Breast epithelium (tissue), 3 donors: ENCODE measurements around the gene MAPKAP1.

Experiments
- CTCF ChIP-seq, 3 donors: fragments of 450-650 bp; IDR thresholded peaks; one replicate each; pipeline ENCODE4 v1.5.1; 2016 to 2017; ENCODE audit warnings: antibody characterized with exemption in 3 of 3, mild to moderate bottlenecking in 3 of 3, moderate library complexity in 3 of 3
- POLR2A ChIP-seq: fragments of 450-650 bp; IDR thresholded peaks from one replicate; pipeline ENCODE4 v1.6.1; 2016; ENCODE audit warnings: antibody characterized with exemption, mild to moderate bottlenecking, moderate library complexity
- POLR2AphosphoS5 ChIP-seq, 3 donors: sonication (generic); formaldehyde crosslinking; IDR thresholded peaks; one replicate each; pipeline ENCODE4 v1.6.1; 2017; ENCODE audit warnings: antibody characterized with exemption in 3 of 3

GRCh38 chr9:125438506-125439433, 268.2 kb downstream of the MAPKAP1 start:
- no peak for TF ChIP-seq CTCF (IDR thresholded peaks at IDR 0.05)
- TF ChIP-seq POLR2A: no peak
- no peak for TF ChIP-seq POLR2AphosphoS5 (IDR thresholded peaks at IDR 0.05)
